Ishikawa (cell line): Measurements from ENCODE around the gene MEDAG.

Source experiments
- CREB1 ChIP-seq: IDR thresholded peaks from 2 replicates; pipeline ENCODE4 v1.6.1; 2012; ENCODE audit warnings: low read depth
- EGR1 ChIP-seq: IDR thresholded peaks from 2 replicates; pipeline ENCODE4 v1.6.1; 2012
- EP300 ChIP-seq: IDR thresholded peaks from 2 replicates; pipeline ENCODE4 v1.6.1; 2012; ENCODE audit warnings: borderline replicate concordance
- FOXM1 ChIP-seq: IDR thresholded peaks from 2 replicates; pipeline ENCODE4 v1.6.1; 2012; ENCODE audit warnings: low read depth, borderline replicate concordance
- RAD21 ChIP-seq: IDR thresholded peaks from 2 replicates; pipeline ENCODE4 v1.6.1; 2012; ENCODE audit warnings: low read depth
- TEAD4 ChIP-seq: IDR thresholded peaks from 2 replicates; pipeline ENCODE4 v1.6.1; 2012
- YY1 ChIP-seq: IDR thresholded peaks from 2 replicates; pipeline ENCODE4 v1.6.1; 2012; ENCODE audit warnings: low read depth
- ZBTB7A ChIP-seq: IDR thresholded peaks from 2 replicates; pipeline ENCODE4 v1.6.1; 2012; ENCODE audit warnings: low read depth
- TF ChIP-seq, protein P1 (sequence below): IDR thresholded peaks from 2 replicates; pipeline ENCODE4 v1.6.1; 2012
- TF ChIP-seq, protein P2 (sequence below): IDR thresholded peaks from 2 replicates; pipeline ENCODE4 v1.6.1; 2012; ENCODE audit warnings: low read depth, mild to moderate bottlenecking

DNA sequence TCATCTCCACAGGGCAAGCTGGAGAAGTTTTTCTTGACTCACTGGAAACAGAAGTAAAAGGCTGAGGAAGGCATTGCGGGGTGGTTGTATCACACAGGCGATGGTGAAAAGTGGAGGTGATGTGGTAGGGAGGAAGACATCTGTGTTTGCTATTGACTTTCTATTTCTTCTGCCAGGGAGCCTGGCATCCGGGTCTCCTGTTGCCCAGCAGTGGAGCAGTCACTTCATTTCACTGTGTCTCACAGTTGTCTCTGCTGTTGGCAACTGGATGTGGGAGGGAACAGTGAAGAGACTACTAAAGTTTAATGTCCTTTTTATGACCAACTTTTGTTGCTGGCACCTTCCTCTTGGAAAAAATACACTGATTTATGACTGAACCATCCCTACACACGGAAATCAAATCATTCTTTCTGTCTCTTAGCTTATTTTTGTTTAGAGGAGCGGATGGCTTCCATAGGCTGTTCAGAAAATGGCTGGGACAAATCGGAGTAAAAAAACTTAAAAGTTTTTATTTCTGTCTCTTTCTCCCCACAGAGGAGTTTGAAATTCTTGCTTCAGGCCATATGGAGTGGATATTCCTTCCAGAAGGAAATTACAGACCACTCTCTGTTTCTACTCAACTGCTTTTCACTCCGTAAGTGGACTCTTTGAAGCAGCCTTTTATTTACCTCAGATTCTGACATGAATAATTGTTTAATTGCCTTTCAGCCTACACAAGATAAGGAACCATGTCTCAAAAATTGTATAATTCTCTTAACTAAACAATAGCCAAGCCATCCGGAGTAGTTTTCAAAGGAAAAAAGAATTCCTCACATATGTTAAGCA, 23.8 kb upstream of the MEDAG start:
- TF ChIP-seq EP300 (no peak), CREB1 (no peak), FOXM1 (no peak), YY1 (no peak), EGR1 (no peak), RAD21 (no peak), ZBTB7A (no peak), TEAD4 (no peak)
- TF ChIP-seq, protein P1, sequence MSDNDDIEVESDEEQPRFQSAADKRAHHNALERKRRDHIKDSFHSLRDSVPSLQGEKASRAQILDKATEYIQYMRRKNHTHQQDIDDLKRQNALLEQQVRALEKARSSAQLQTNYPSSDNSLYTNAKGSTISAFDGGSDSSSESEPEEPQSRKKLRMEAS, result no peak
- TF ChIP-seq, protein P2, sequence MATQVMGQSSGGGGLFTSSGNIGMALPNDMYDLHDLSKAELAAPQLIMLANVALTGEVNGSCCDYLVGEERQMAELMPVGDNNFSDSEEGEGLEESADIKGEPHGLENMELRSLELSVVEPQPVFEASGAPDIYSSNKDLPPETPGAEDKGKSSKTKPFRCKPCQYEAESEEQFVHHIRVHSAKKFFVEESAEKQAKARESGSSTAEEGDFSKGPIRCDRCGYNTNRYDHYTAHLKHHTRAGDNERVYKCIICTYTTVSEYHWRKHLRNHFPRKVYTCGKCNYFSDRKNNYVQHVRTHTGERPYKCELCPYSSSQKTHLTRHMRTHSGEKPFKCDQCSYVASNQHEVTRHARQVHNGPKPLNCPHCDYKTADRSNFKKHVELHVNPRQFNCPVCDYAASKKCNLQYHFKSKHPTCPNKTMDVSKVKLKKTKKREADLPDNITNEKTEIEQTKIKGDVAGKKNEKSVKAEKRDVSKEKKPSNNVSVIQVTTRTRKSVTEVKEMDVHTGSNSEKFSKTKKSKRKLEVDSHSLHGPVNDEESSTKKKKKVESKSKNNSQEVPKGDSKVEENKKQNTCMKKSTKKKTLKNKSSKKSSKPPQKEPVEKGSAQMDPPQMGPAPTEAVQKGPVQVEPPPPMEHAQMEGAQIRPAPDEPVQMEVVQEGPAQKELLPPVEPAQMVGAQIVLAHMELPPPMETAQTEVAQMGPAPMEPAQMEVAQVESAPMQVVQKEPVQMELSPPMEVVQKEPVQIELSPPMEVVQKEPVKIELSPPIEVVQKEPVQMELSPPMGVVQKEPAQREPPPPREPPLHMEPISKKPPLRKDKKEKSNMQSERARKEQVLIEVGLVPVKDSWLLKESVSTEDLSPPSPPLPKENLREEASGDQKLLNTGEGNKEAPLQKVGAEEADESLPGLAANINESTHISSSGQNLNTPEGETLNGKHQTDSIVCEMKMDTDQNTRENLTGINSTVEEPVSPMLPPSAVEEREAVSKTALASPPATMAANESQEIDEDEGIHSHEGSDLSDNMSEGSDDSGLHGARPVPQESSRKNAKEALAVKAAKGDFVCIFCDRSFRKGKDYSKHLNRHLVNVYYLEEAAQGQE, result no peak
